GM18951 (cell line): ENCODE results near the gene HSPA2.

Experiments used
- POLR2A ChIP-seq: IDR thresholded peaks from 4 replicates; pipeline ENCODE4 v1.6.1; 2011; ENCODE audit warnings: mild to moderate bottlenecking; ENCODE audit not compliant: insufficient read length, insufficient read depth; ENCODE audit errors: extremely low read depth
- in situ Hi-C: fragments of 300-500 bp; cut with MboI; formaldehyde crosslinking; loops from one replicate; pipeline ENCODE4 v1.12.0; 2022; ENCODE audit warnings: low sequenced_read_pairs, mixed read lengths, inconsistent platforms; ENCODE audit not compliant: unreplicated experiment

The HSPA2 gene

GRCh38 chr14:64522591-64523355 lies 17.8 kb upstream of the HSPA2 start:
- TF ChIP-seq POLR2A, result no peak
- in situ Hi-C loops, result no loop called here

DNA sequence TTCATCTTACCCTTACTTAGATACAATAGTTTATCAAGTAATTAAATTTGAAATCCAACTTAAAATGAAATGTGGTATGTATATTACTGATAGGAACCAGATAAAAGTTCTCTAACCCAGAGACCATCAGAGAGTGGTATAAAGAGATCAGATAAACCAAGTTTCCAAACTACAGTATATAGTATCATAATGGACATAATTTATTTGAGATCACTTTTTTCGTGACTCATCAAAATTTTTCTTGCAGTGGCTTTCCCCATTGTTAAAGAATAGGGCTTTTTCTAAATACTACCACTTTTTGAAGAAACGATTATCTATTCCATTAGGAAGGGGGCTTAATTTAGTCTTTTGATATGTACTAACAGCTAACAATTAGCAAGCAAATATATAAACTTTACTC lies 15.2 kb upstream of the HSPA2 start:
- in situ Hi-C loops, result no loop called here
- no peak for TF ChIP-seq POLR2A

- in situ Hi-C loops, result no loop called here
- TF ChIP-seq POLR2A, result no peak
Measured at GRCh38 chr14:64531567-64531966, 9.0 kb upstream of the HSPA2 start.

DNA sequence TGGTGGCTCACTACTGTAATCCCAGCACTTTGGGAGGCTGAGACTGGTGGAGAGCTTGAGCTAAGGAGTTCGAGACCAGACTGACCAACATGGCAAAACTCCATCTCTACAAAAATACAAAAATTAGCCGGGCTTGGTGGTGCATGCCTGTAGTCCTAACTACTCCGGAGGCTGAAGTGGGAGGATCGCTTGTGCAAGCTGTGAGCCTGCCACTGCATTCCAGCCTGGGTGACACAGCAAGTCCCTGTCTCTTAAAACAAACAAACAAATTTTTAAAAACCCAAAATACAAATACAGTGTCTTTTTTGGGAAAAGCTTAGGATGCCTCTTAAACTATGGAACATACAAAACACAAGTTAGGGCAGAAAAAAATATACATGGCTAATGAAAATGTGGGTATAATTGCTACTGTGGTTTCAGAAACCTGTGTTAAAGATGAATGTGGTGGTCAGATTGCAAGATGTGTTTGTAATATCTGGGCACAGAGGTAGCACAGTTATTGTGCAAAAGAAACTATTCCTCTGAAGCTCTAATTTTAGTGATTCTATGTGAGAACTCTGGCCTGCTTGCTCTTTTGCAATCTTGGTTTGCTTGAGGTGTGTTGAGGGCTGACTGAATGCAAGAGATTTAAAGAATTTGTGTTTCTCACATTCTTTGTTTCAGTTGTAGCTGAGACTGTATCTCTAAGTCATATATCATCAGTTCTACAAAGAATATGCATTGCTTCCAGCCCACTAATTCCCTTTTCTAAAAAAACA lies 3.9 kb upstream of the HSPA2 start:
- no peak for TF ChIP-seq POLR2A
- in situ Hi-C loops, result no loop called here

GRCh38 chr14:64541261-64541971 lies 875 bp downstream of the HSPA2 start:
- in situ Hi-C loops, result no loop called here
- TF ChIP-seq POLR2A, result no peak

- no peak for TF ChIP-seq POLR2A
- in situ Hi-C loops, result no loop called here
Measured at GRCh38 chr14:64541972-64542835, 1.7 kb downstream of the HSPA2 start.

- TF ChIP-seq POLR2A, result no peak
- in situ Hi-C loops, result no loop called here
Measured at GRCh38 chr14:64542836-64543201, 2.3 kb downstream of the HSPA2 start.

DNA sequence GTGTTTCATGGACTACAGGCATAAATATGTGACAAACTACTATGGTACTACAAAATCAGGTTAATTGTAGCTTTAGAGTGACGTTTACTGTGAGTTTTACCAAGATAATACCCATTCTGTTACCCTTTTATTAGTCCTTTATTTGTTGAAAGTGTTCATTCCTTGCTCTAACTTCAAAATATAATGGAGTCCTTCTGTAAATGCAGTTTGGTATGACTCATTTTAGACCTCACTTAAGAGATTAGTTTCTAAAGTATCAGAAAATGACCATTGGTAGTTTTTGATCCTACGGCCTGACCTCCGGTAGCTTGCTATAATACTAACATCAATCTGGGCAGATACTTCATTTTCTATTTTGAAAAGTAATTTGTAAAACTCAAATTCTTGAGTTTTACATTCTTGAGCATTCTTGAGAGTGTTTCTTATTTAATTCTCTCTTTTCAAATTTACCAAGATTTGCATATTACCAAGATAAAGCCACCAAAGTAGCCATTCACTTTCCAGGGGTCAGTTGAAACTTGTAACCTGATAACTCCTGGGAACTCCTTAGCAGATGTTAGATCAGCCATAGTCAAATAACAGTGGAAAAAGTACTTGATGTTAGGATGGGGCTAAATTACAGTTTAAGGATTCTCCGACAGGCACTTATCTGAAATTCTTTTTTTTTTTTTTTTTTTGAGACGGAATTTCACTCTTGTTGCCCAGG lies 4.2 kb downstream of the HSPA2 start:
- no peak for TF ChIP-seq POLR2A
- in situ Hi-C loops, result no loop called here

DNA sequence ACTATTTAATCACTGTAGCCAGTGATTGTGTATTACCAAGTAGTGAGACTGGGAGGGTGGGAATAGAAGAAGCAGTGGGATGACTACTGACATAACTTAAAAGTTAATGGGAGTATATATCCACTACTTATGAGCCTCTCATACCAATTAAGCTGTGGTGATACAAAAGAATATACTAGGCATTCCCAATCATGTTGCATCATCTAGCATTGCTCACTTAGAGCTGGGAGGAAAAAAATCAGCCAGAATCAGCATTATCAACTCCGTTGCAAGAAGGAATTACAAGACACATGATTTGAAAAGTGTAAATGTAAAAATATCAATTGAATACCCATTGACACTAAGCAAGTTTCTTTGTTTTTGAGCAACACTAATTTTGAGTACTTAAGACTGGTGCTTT lies 8.5 kb downstream of the HSPA2 start:
- TF ChIP-seq POLR2A, result no peak
- in situ Hi-C loops, result no loop called here

GRCh38 chr14:64549791-64550620 lies 9.5 kb downstream of the HSPA2 start, which contains the start of gene PPP1R36:
TSS of gene PPP1R36 (plus strand) at chr14:64549961. CDS start at chr14:64549998, 37 bp downstream.
- no peak for TF ChIP-seq POLR2A
- in situ Hi-C loops, result no loop called here

- TF ChIP-seq POLR2A, result no peak
- in situ Hi-C loops, result no loop called here
Measured at GRCh38 chr14:64550621-64551333, 10.2 kb downstream of the HSPA2 start.
